Liver (tissue), 3 donors: Measurements from ENCODE around the gene PGAP1.

ENCODE experiments used
- EGR1 ChIP-seq, 2 donors: IDR thresholded peaks; 2 replicates each; pipeline ENCODE4 v1.6.1; 2016 to 2018; ENCODE audit warnings: antibody characterized with exemption in 2 of 2, low read depth in 2 of 2
- FOXA2 ChIP-seq: IDR thresholded peaks from 2 replicates; pipeline ENCODE4 v1.6.1; 2016; ENCODE audit warnings: antibody characterized with exemption
- GABPA ChIP-seq, 2 donors: IDR thresholded peaks in 1 of 2; conservative IDR thresholded peaks in 1 of 2; 2 replicates each; pipeline ENCODE4 v1.6.1; 2016; ENCODE audit warnings: antibody characterized with exemption in 2 of 2, mild to moderate bottlenecking in 1 of 2, moderate library complexity in 1 of 2
- JUND ChIP-seq, 2 donors: IDR thresholded peaks; 2 replicates each; pipeline ENCODE4 v1.6.1; 2016; ENCODE audit warnings: antibody characterized with exemption in 2 of 2
- RAD21 ChIP-seq, 2 donors: IDR thresholded peaks; 2 replicates each; pipeline ENCODE4 v1.6.1; 2016; ENCODE audit warnings: antibody characterized with exemption in 2 of 2, mild to moderate bottlenecking in 2 of 2
- SP1 ChIP-seq: IDR thresholded peaks from 2 replicates; pipeline ENCODE4 v1.6.1; 2018; ENCODE audit warnings: antibody characterized with exemption, mild to moderate bottlenecking
- TAF1 ChIP-seq: conservative IDR thresholded peaks from 2 replicates; pipeline ENCODE4 v1.6.1; 2016; ENCODE audit warnings: antibody characterized with exemption, mild to moderate bottlenecking
- YY1 ChIP-seq: IDR thresholded peaks from 2 replicates; pipeline ENCODE4 v1.6.1; 2016; ENCODE audit warnings: antibody characterized with exemption, mild to moderate bottlenecking
- TF ChIP-seq, protein P1 (sequence below): fragments of 150-350 bp; IDR thresholded peaks from 2 replicates; pipeline ENCODE4 v1.5.1; 2017; ENCODE audit warnings: improper control_type of control experiment, low read depth, low read length; ENCODE audit not compliant: missing input control
- TF ChIP-seq, protein P2 (sequence below): IDR thresholded peaks from 2 replicates; pipeline ENCODE4 v1.6.1; 2016; ENCODE audit warnings: antibody characterized with exemption, mild to moderate bottlenecking
- TF ChIP-seq, protein P3 (sequence below): IDR thresholded peaks from 2 replicates; pipeline ENCODE4 v1.6.1; 2016; ENCODE audit warnings: antibody characterized with exemption
- TF ChIP-seq, protein P4 (sequence below): IDR thresholded peaks from 2 replicates; pipeline ENCODE4 v1.6.1; 2016; ENCODE audit warnings: antibody characterized with exemption
- TF ChIP-seq, protein P5 (sequence below): IDR thresholded peaks from 2 replicates; pipeline ENCODE4 v1.6.1; 2016; ENCODE audit warnings: antibody characterized with exemption
- donor health status: healthy.
- donor health status: healthy.

DNA sequence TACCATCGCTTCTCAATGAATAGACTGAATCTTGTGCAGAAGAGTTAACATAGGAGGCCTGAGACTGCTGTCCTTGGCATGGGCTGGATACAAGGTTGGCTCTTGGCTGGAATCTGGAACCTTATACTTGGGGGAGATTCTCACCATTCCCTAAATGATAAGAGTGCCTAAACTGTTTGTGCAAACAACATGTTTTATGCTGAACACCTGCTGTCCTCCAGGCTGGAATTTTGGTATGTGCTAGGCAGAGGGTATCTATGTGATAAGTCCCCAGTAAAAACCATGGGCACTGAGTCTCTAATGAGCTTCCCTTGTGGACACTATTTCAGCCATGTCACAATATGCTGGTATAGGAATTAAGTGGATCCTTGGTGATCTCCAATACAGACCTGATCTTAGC, 12.8 kb downstream of the PGAP1 start:
- TF ChIP-seq, protein P1, sequence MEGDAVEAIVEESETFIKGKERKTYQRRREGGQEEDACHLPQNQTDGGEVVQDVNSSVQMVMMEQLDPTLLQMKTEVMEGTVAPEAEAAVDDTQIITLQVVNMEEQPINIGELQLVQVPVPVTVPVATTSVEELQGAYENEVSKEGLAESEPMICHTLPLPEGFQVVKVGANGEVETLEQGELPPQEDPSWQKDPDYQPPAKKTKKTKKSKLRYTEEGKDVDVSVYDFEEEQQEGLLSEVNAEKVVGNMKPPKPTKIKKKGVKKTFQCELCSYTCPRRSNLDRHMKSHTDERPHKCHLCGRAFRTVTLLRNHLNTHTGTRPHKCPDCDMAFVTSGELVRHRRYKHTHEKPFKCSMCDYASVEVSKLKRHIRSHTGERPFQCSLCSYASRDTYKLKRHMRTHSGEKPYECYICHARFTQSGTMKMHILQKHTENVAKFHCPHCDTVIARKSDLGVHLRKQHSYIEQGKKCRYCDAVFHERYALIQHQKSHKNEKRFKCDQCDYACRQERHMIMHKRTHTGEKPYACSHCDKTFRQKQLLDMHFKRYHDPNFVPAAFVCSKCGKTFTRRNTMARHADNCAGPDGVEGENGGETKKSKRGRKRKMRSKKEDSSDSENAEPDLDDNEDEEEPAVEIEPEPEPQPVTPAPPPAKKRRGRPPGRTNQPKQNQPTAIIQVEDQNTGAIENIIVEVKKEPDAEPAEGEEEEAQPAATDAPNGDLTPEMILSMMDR, result no peak
- TF ChIP-seq, protein P2, sequence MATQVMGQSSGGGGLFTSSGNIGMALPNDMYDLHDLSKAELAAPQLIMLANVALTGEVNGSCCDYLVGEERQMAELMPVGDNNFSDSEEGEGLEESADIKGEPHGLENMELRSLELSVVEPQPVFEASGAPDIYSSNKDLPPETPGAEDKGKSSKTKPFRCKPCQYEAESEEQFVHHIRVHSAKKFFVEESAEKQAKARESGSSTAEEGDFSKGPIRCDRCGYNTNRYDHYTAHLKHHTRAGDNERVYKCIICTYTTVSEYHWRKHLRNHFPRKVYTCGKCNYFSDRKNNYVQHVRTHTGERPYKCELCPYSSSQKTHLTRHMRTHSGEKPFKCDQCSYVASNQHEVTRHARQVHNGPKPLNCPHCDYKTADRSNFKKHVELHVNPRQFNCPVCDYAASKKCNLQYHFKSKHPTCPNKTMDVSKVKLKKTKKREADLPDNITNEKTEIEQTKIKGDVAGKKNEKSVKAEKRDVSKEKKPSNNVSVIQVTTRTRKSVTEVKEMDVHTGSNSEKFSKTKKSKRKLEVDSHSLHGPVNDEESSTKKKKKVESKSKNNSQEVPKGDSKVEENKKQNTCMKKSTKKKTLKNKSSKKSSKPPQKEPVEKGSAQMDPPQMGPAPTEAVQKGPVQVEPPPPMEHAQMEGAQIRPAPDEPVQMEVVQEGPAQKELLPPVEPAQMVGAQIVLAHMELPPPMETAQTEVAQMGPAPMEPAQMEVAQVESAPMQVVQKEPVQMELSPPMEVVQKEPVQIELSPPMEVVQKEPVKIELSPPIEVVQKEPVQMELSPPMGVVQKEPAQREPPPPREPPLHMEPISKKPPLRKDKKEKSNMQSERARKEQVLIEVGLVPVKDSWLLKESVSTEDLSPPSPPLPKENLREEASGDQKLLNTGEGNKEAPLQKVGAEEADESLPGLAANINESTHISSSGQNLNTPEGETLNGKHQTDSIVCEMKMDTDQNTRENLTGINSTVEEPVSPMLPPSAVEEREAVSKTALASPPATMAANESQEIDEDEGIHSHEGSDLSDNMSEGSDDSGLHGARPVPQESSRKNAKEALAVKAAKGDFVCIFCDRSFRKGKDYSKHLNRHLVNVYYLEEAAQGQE, result no peak
- TF ChIP-seq SP1, result no peak
- no peak for TF ChIP-seq YY1
- TF ChIP-seq, protein P3, sequence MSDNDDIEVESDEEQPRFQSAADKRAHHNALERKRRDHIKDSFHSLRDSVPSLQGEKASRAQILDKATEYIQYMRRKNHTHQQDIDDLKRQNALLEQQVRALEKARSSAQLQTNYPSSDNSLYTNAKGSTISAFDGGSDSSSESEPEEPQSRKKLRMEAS, result no peak
- no peak for TF ChIP-seq EGR1 (IDR thresholded peaks at IDR 0.05; ENCODE audit: low read depth in 2 of 2)
- TF ChIP-seq, protein P4, sequence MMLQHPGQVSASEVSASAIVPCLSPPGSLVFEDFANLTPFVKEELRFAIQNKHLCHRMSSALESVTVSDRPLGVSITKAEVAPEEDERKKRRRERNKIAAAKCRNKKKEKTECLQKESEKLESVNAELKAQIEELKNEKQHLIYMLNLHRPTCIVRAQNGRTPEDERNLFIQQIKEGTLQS, result no peak
- TF ChIP-seq, protein P5, sequence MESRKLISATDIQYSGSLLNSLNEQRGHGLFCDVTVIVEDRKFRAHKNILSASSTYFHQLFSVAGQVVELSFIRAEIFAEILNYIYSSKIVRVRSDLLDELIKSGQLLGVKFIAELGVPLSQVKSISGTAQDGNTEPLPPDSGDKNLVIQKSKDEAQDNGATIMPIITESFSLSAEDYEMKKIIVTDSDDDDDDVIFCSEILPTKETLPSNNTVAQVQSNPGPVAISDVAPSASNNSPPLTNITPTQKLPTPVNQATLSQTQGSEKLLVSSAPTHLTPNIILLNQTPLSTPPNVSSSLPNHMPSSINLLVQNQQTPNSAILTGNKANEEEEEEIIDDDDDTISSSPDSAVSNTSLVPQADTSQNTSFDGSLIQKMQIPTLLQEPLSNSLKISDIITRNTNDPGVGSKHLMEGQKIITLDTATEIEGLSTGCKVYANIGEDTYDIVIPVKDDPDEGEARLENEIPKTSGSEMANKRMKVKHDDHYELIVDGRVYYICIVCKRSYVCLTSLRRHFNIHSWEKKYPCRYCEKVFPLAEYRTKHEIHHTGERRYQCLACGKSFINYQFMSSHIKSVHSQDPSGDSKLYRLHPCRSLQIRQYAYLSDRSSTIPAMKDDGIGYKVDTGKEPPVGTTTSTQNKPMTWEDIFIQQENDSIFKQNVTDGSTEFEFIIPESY, result no peak
- no peak for TF ChIP-seq TAF1
- TF ChIP-seq RAD21 (IDR thresholded peaks at IDR 0.05), result no peak
- TF ChIP-seq FOXA2, result no peak
- TF ChIP-seq JUND (IDR thresholded peaks at IDR 0.05), result no peak
- TF ChIP-seq GABPA (IDR thresholded peaks at IDR 0.05 in 1 of 2, conservative IDR thresholded peaks at IDR 0.05 in 1 of 2), result no peak
